PC-3 (cell line): ENCODE data around the gene SLC1A3. TPM values are rescaled to one million over a fixed set of nuclear protein-coding genes. Genes with fewer than 3 reads are reported as not detected.

Experiments
- ATAC-seq: fragments of 200-7000 bp; cut with Tn5 transposase; 2 replicates; pipeline ENCODE4 v1.9.1; 2020; ENCODE audit warnings: mild to moderate bottlenecking, moderate library complexity
- BruUV-seq: library from RNA; stranded (reverse); fragments of 400-500 nt; replicated peaks from 2 replicates; lab custom pipeline; 2021; lab: Mats Ljungman, UMichigan
- CTCF ChIA-PET: fragments of 300-600 bp; sonication (Branson Sonifier 250); formaldehyde crosslinking; loops from one replicate; lab custom pipeline; 2022; ENCODE audit warnings: antibody characterized with exemption; lab: Charles Lee
- POLR2A ChIA-PET: fragments of 300-600 bp; sonication (Branson Sonifier 250); formaldehyde crosslinking; loops from one replicate; lab custom pipeline; 2022; ENCODE audit warnings: antibody characterized with exemption; ENCODE audit not compliant: unreplicated experiment; lab: Charles Lee
- DNase-seq: peaks from one replicate; pipeline ENCODE4 v3.0.0-alpha.2; 2015
- H2AFZ ChIP-seq: fragments of 300-600 bp; sonication (generic); 2 replicates; pipeline ENCODE4 v1.6.0; 2016; ENCODE audit warnings: antibody characterized with exemption, low read length
- H3F3A ChIP-seq: fragments of 300-600 bp; sonication (generic); one replicate; pipeline ENCODE4 v1.6.0; 2017; ENCODE audit warnings: antibody characterized with exemption, low read length, control low read depth, mild to moderate bottlenecking; ENCODE audit not compliant: unreplicated experiment
- H3K27ac ChIP-seq: fragments of 300-600 bp; sonication (generic); 2 replicates; pipeline ENCODE4 v1.5.1; 2016; ENCODE audit warnings: mild to moderate bottlenecking, low read length
- H3K27me3 ChIP-seq: fragments of 300-600 bp; sonication (generic); 2 replicates; pipeline ENCODE4 v1.6.1; 2016; ENCODE audit warnings: low read length, mixed read lengths
- H3K36me3 ChIP-seq: fragments of 300-600 bp; sonication (generic); 2 replicates; pipeline ENCODE4 v1.6.1; 2016; ENCODE audit warnings: low read depth, mixed run types, low read length, mixed read lengths
- H3K4me1 ChIP-seq: fragments of 300-600 bp; sonication (generic); 2 replicates; pipeline ENCODE4 v1.5.1; 2016; ENCODE audit warnings: low read length; ENCODE audit not compliant: insufficient read depth
- H3K4me2 ChIP-seq: fragments of 300-600 bp; sonication (generic); 2 replicates; pipeline ENCODE4 v1.6.0; 2016; ENCODE audit warnings: low read length
- H3K4me3 ChIP-seq: fragments of 300-600 bp; sonication (generic); 2 replicates; pipeline ENCODE4 v1.5.1; 2016; ENCODE audit warnings: mild to moderate bottlenecking, low read length, mixed read lengths
- H3K79me2 ChIP-seq: fragments of 300-600 bp; sonication (generic); 2 replicates; pipeline ENCODE4 v1.6.1; 2017; ENCODE audit warnings: low read length, mixed read lengths
- H3K9ac ChIP-seq: fragments of 300-600 bp; sonication (generic); 2 replicates; pipeline ENCODE4 v1.6.0; 2016; ENCODE audit warnings: mild to moderate bottlenecking, low read length
- H3K9me2 ChIP-seq: fragments of 300-600 bp; sonication (generic); replicated peaks from 2 replicates; pipeline ENCODE4 v1.6.1; 2016; ENCODE audit warnings: mixed run types, low read length, mixed read lengths
- H3K9me3 ChIP-seq: fragments of 300-600 bp; sonication (generic); 2 replicates; pipeline ENCODE4 v1.6.1; 2016; ENCODE audit warnings: low read length, mixed read lengths
- H4K20me1 ChIP-seq: fragments of 300-600 bp; sonication (generic); 2 replicates; pipeline ENCODE4 v1.6.1; 2016; ENCODE audit warnings: low read length, mixed read lengths
- CTCF ChIP-seq: fragments of 300-600 bp; sonication (generic); conservative IDR thresholded peaks from 2 replicates; pipeline ENCODE4 v1.5.1; 2017; ENCODE audit warnings: antibody characterized with exemption, low read depth, mild to moderate bottlenecking, low read length
- EZH2 ChIP-seq: fragments of 300-600 bp; sonication (generic); IDR thresholded peaks from one replicate; pipeline ENCODE4 v1.6.1; 2017; ENCODE audit warnings: antibody characterized with exemption, mild to moderate bottlenecking, low read length; ENCODE audit not compliant: unreplicated experiment
- EZH2phosphoT487 ChIP-seq: fragments of 300-600 bp; sonication (generic); IDR thresholded peaks from 2 replicates; pipeline ENCODE4 v1.6.1; 2018; ENCODE audit warnings: mild to moderate bottlenecking, antibody characterized with exemption, low read length, borderline replicate concordance
- intact Hi-C: fragments of 100-400 bp; cut with micrococcal nuclease; formaldehyde crosslinking; loops from 2 replicates; pipeline ENCODE4 v1.9.0; 2023
- total RNA-seq: library from RNA; depleted of rRNA; stranded (reverse); fragments of >200 nt; gene quantifications from 2 replicates; pipeline ENCODE4 v1.2.3, GENCODE V29; 2014

SLC1A3 gene
- total RNA-seq, 1 experiment from 2014 or later: 24.7 TPM

GRCh38 chr5:36653044-36653705 is 46.8 kb downstream of the SLC1A3 start:
- H4K20me1 ChIP-seq: no peaks in the 10 kb centered on the region
- BruUV-seq: no TSS peak
- H3K36me3 ChIP-seq: no peaks in the 10 kb centered on the region
- no peaks in the 10 kb centered on the region for H3K79me2 ChIP-seq
- peaks cover 11% of the 10 kb centered on the region for H3F3A ChIP-seq
- H3K27me3 ChIP-seq: no peaks in the 10 kb centered on the region
- intact Hi-C loops: no loop called here
- H3K4me2 ChIP-seq: no peak overlapping the region
- H3K27ac ChIP-seq: no peak overlapping the region
- H3K9me3 ChIP-seq: no peaks in the 10 kb centered on the region
- no peak for ATAC-seq
- ChIA-PET CTCF (no interaction called here), POLR2A (no interaction called here)
- TF ChIP-seq CTCF (no peak), EZH2phosphoT487 (no peak), EZH2 (no peak)
- H2AFZ ChIP-seq: no peak overlapping the region
- H3K9ac ChIP-seq: no peak overlapping the region
- H3K9me2 ChIP-seq: no peaks in the 10 kb centered on the region
- peaks cover 30% of the 10 kb centered on the region for H3K4me1 ChIP-seq
- DNase-seq: no peak
- H3K4me3 ChIP-seq: no peak overlapping the region

- ChIA-PET CTCF (no interaction called here), POLR2A (no interaction called here)
- H2AFZ ChIP-seq: no peak overlapping the region
- no peak overlapping the region for H3K27ac ChIP-seq
- intact Hi-C loops: no loop called here
- H3F3A ChIP-seq: peaks cover 14% of the 10 kb centered on the region
- H3K4me1 ChIP-seq: peaks cover 44% of the 10 kb centered on the region
- no peaks in the 10 kb centered on the region for H3K79me2 ChIP-seq
- BruUV-seq: no TSS peak
- DNase-seq (no peak), ATAC-seq (no peak)
- no peak overlapping the region for H3K9ac ChIP-seq
- H4K20me1 ChIP-seq: no peaks in the 10 kb centered on the region
- no peaks in the 10 kb centered on the region for H3K36me3 ChIP-seq
- H3K4me2 ChIP-seq: no peak overlapping the region
- no peaks in the 10 kb centered on the region for H3K27me3 ChIP-seq
- TF ChIP-seq CTCF (no peak), EZH2phosphoT487 (no peak), EZH2 (no peak)
- no peak overlapping the region for H3K4me3 ChIP-seq
- H3K9me3 ChIP-seq: no peaks in the 10 kb centered on the region
- no peaks in the 10 kb centered on the region for H3K9me2 ChIP-seq
Observed at GRCh38 chr5:36654564-36654963, 48.2 kb downstream of the SLC1A3 start.

GRCh38 chr5:36655161-36655560 is 48.8 kb downstream of the SLC1A3 start:
- intact Hi-C loops: no loop called here
- no peak for TF ChIP-seq EZH2
- no peak overlapping the region for H3K4me3 ChIP-seq
- no peaks in the 10 kb centered on the region for H3K79me2 ChIP-seq
- H3K27me3 ChIP-seq: no peaks in the 10 kb centered on the region
- POLR2A ChIA-PET: interaction anchor here (0.6 kb wide), 1 partner anchor 217 kb away, joined by 3 read pairs; no protein-coding TSS in a partner anchor
- peaks cover 14% of the 10 kb centered on the region for H3F3A ChIP-seq
- DNase-seq (no peak), ATAC-seq (no peak)
- H2AFZ ChIP-seq: no peak overlapping the region
- H3K4me1 ChIP-seq: peaks cover 44% of the 10 kb centered on the region
- H4K20me1 ChIP-seq: no peaks in the 10 kb centered on the region
- no peak overlapping the region for H3K27ac ChIP-seq
- BruUV-seq: no TSS peak
- no peak overlapping the region for H3K9ac ChIP-seq
- CTCF ChIA-PET: interaction anchor here (1.6 kb wide), 1 partner anchor 35 kb away, joined by 6 read pairs; no protein-coding TSS in a partner anchor
- no peaks in the 10 kb centered on the region for H3K9me2 ChIP-seq
- H3K9me3 ChIP-seq: no peaks in the 10 kb centered on the region
- H3K36me3 ChIP-seq: no peaks in the 10 kb centered on the region
- no peak overlapping the region for H3K4me2 ChIP-seq
